GM18499 (cell line): Measurements from ENCODE around the gene ADRB2.
"Not testable (repeated sequence)": the region's sequence is repeated elsewhere in the genome, so short reads cannot be mapped to it uniquely, and the experiment has no call there.

Experiments used
- ATAC-seq: cut with Tn5 transposase; IDR thresholded peaks from one replicate; pipeline ENCODE4 v1.9.1; 2021; ENCODE audit warnings: moderate number of reproducible peaks; ENCODE audit not compliant: insufficient read depth, unreplicated experiment

ADRB2 gene

DNA sequence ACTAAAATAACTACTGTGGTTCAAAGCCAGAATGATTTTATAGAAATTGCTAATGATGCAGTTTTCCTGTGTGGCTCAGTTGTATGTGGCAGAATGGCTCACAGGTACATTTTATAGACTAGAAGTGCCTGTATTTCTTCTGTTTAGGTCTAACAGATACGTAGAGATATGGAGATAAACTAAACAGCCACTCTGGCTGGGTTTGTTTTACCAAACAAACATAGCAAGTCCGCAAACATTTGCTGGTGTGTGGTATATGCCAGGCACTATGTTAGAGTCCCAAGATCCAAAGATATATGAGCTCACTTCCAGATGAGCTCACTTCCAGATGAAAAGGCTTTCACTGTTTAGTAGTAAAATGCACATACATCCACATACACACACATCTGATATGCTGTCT is 24.4 kb downstream of the ADRB2 start:
- no peak for ATAC-seq

- no peak for ATAC-seq
Observed at GRCh38 chr5:148853868-148854267, 27.5 kb downstream of the ADRB2 start.

GRCh38 chr5:148855249-148856008 is 29.0 kb downstream of the ADRB2 start:
- no peak for ATAC-seq

GRCh38 chr5:148856009-148856367 is 29.6 kb downstream of the ADRB2 start:
- ATAC-seq, result no peak

- no peak for ATAC-seq
Observed at GRCh38 chr5:148856424-148856823, 30.0 kb downstream of the ADRB2 start.

DNA sequence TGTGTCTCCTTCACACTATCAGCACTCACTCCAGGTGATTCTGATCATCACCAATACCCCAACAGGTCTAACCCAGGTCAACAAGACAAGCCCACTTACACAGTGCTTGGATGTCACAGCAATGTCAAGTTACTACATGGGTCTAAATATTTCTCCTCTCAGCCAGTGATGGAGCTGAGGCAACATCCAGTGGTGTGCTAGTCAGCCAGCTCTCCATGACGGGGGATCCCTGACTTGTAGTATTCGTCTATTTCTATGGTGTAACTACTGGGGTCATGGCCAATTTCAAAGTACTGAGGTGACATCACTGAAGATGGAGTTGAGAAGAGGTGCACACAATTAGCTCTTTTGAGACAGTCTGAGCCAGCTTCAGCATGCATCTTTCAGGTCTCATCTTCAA is 31.1 kb downstream of the ADRB2 start:
- no peak for ATAC-seq

DNA sequence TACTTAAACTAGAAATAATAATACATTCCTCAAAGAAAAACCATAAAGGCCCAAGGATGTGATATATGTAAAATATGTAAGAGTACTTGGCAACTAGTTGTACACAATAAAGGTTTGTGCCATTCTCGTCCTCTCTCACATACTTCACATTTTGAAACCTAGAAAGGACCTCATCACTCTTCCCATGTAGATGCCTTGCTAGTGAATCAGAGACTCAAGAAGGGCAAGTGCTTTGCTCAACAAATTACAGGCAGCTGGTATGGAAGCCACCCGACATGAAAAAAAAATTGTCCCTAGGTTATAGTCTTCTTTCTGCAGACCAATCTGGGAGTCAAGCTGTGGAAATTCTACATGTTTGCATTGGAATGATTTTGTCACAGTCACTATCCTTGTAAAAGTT is 31.7 kb downstream of the ADRB2 start:
- no peak for ATAC-seq

DNA sequence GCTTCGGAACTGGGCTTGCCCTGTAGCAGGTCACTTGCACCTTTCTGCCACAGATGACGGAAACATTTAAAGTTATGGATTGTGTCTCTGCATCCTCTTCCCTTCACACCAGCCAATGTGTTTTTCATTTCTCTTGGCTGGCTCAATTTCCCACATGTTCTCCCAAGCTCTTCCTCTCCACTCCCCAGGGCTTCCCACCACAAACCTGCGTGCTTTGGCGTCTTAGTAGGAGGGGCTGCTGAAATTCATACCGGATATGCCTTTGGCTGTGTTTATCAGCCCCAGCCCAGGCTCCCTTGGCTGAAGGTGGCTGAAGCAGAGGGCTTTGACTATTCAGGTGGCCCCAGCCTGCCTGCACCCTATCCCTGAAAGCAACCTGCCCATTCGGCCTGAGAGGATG is 32.1 kb downstream of the ADRB2 start:
- ATAC-seq, result no peak

GRCh38 chr5:148859703-148860102 is 33.3 kb downstream of the ADRB2 start:
- ATAC-seq, result no peak

- no peak for ATAC-seq
Observed at GRCh38 chr5:148860599-148860998, 34.2 kb downstream of the ADRB2 start.

DNA sequence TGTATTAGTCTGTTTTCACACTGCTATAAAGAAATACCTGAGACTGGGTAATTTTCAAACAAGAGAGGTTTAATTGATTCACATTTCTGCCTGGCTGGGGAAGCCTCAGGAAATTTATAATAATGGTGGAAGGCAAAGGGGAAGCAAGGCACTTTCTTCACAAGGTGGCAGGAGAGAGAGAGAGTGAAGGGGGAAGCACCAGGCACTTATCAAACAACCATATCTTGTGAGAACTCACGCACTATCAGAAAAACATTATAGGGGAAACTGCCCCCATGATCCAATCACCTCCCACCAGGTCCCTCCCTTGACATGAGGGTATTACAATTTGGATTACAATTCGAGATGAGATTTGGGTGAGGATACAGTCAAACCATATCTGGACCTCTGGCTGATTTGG is 34.7 kb downstream of the ADRB2 start:
- no peak for ATAC-seq

- no peak for ATAC-seq
Observed at GRCh38 chr5:148861696-148862095, 35.3 kb downstream of the ADRB2 start.

GRCh38 chr5:148864113-148864841 is 37.9 kb downstream of the ADRB2 start:
- ATAC-seq, result no peak

GRCh38 chr5:148866024-148866423 is 39.6 kb downstream of the ADRB2 start:
- no peak for ATAC-seq

GRCh38 chr5:148873120-148873519 is 46.7 kb downstream of the ADRB2 start:
- no peak for ATAC-seq

- no peak for ATAC-seq
Observed at GRCh38 chr5:148873690-148874485, 47.5 kb downstream of the ADRB2 start.

DNA sequence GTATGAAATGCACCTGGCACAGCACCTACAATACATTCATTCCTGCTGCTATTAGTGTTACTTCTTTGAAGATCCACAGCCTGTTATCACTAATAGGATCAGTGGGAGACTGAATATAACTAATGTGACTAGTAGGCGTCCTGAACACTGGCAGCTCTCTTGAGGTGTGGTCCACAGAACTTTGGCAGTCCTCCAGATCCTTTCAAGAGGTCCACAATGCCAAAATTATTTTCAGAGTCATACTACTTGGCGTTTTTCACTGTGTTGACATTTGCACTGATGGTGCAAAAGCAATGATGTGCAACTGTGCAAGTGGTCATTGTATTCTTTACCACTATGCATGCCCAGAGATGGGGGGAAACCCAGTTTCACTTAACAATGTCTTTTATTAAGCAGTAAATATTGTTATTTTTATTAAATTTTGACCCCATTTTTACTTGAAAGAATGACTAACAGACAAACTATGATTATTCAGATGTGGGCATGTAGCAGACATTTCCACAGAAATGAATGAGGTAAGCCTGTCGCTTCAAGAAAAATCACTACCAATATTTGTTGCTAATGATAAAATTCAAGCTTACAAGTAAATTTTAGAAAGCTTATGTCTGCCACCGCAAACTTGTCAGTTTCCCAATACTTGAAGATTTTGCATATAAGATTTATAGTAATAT is 48.9 kb downstream of the ADRB2 start:
- no peak for ATAC-seq

DNA sequence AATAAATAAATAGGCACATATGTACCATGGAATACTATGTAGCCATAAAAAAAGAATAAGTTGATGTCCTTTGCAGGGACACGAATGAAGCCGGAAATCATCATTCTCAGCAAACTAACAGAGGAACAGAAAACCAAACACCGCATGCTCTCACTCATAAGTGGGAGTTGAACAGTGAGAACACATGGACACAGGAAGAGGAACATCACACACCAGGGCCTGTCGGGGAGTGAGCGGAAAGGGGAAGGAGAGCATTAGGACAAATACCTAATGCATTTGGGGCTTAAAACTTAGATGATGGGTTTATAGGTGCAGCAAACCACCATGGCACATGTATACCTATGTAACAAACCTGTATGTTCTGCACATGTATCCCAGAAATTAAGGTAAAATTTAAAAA is 51.0 kb downstream of the ADRB2 start:
- not testable (repeated sequence) for ATAC-seq
